Measurements from ENCODE around the gene P4HTM. TPM values are rescaled to one million over a fixed set of nuclear protein-coding genes. Genes with fewer than 3 reads are reported as not detected.

P4HTM gene
- total RNA-seq, 1 donor from 2014 or later: 29.0 TPM

DNA sequence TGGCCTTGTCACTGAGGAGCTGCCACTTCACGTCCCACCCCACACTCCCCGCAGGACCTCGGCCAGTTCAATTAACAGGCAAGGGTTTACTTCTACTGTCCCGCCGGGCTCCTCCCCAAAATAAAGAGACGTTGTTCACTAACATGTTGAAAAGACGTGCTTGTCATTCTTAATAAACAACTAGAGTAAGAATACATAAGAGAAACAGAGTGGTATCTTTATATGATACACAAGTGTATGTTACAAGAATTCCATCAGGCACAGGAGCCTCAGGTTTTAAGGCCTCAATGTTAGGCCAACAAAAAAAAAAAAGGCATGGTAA, 39.5 kb downstream of the P4HTM start:
- Histone ChIP-seq H3K27me3 (ENCODE audit: control insufficient read depth, insufficient read depth, low read length) (no peaks in the 10 kb centered on the region), H3K36me3 (ENCODE audit: control insufficient read depth, insufficient read depth, low read length) (peaks cover 3% of the 10 kb centered on the region), H3K4me3 (ENCODE audit: low read depth, low read length) (no peak overlapping the region)
- no peak for DNase-seq (ENCODE audit: low read depth)
- TF ChIP-seq, protein P1, sequence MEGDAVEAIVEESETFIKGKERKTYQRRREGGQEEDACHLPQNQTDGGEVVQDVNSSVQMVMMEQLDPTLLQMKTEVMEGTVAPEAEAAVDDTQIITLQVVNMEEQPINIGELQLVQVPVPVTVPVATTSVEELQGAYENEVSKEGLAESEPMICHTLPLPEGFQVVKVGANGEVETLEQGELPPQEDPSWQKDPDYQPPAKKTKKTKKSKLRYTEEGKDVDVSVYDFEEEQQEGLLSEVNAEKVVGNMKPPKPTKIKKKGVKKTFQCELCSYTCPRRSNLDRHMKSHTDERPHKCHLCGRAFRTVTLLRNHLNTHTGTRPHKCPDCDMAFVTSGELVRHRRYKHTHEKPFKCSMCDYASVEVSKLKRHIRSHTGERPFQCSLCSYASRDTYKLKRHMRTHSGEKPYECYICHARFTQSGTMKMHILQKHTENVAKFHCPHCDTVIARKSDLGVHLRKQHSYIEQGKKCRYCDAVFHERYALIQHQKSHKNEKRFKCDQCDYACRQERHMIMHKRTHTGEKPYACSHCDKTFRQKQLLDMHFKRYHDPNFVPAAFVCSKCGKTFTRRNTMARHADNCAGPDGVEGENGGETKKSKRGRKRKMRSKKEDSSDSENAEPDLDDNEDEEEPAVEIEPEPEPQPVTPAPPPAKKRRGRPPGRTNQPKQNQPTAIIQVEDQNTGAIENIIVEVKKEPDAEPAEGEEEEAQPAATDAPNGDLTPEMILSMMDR (IDR thresholded peaks at IDR 0.05; ENCODE audit: insufficient read depth, low read length, poor library complexity, severe bottlenecking): no peak

DNA sequence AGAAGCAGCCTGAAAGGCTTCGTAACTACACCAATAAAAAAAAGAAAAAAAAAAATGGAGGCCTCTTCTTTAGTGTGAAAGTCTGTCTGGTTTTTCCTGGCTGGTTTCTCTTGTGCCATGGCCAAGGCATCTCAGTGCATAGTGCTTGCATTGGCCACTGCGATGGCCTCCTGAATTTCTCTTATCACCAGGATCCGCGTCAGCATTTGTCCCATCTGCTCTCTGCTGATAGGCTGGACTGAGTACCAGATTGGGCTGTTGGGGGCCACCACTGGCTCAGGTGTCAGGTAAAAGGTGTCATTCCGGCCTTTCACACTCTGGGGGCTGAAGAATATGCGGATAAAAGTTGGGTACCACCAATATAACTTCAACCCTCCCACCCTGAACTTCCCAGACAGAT, 40.3 kb downstream of the P4HTM start:
- Histone ChIP-seq H3K27me3 (ENCODE audit: control insufficient read depth, insufficient read depth, low read length) (no peaks in the 10 kb centered on the region), H3K4me3 (ENCODE audit: low read depth, low read length) (no peak overlapping the region), H3K36me3 (ENCODE audit: control insufficient read depth, insufficient read depth, low read length) (peaks cover 5% of the 10 kb centered on the region)
- TF ChIP-seq, protein P1 (IDR thresholded peaks at IDR 0.05; ENCODE audit: insufficient read depth, low read length, poor library complexity, severe bottlenecking): no peak
- DNase-seq (ENCODE audit: low read depth): no peak

DNA sequence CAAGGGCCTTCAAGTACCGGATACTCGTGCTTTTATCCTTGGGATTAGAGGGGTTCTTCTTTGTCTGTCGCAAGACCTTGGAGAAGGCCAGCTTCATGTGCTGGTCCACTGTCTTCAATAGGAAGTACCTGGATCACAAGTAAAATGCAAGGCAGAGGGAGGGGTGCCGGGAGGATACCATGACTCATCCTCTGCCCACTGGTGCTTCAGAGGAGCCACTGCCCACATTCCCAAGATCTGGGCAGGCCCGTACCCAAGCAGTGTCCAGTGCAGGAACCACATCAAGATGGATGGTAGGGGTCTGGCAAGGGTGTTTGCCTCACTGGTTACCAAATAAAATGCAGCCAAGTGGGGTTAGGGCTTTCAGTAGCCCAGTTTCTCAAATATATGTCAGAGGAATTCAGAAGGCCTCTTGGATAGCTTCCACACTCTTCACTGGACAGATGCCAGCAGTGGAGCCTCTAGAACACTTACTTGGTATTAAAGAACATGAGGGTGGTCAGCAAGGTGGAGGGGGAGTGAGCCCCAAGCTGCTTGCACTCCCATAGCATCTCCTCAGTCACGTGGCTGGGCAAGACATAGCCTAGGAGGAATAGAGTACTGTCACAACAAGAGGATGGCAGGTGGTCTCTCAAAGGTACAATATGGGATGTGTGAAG, 42.7 kb downstream of the P4HTM start:
- TF ChIP-seq, protein P1 (IDR thresholded peaks at IDR 0.05; ENCODE audit: insufficient read depth, low read length, poor library complexity, severe bottlenecking): no peak
- Histone ChIP-seq H3K4me3 (ENCODE audit: low read depth, low read length) (no peak overlapping the region), H3K27me3 (ENCODE audit: control insufficient read depth, insufficient read depth, low read length) (no peaks in the 10 kb centered on the region), H3K36me3 (ENCODE audit: control insufficient read depth, insufficient read depth, low read length) (peaks cover 4% of the 10 kb centered on the region)
- no peak for DNase-seq (ENCODE audit: low read depth)

DNA sequence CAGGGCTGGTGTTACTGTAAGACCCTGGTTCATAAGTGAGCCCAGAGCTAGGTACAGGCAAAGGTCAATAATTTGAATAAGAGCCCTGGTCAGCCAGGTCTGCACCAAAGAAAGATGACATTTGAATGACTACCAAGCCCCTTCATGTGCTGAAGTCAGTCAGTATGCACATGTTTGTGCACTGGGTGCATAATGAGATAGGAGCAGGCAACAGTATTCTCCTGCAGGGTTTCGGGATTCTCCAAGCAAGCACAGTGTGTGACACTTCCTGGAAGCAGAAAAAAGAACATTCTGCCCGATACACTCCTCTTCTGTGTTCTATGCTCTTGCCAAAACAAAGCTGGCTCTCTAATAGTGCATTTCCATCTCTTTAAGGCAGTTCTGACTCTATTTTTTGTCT, 44.6 kb downstream of the P4HTM start:
- TF ChIP-seq, protein P1 (IDR thresholded peaks at IDR 0.05; ENCODE audit: insufficient read depth, low read length, poor library complexity, severe bottlenecking): no peak
- Histone ChIP-seq H3K4me3 (ENCODE audit: low read depth, low read length) (no peak overlapping the region), H3K36me3 (ENCODE audit: control insufficient read depth, insufficient read depth, low read length) (peaks cover 4% of the 10 kb centered on the region), H3K27me3 (ENCODE audit: control insufficient read depth, insufficient read depth, low read length) (no peaks in the 10 kb centered on the region)
- no peak for DNase-seq (ENCODE audit: low read depth)

DNA sequence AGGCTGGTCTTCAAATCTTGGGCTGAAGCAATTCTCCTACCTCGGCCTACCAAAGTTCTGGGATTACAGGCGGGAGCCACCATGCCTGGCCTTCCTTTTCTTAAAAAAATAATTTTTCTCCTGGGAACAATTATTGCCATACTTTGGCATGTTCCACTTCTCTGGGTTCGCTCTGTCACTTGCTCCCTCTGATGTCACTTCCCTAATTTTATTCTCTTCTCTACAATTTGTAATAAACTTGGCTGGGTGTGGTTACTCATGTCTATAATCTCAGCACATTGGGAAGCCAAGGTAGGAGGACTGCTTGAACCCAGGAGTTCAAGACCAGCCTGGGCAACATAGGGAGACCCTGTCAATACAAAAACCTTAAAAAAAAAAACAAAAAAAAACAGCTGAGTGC, 45.2 kb downstream of the P4HTM start:
- DNase-seq (ENCODE audit: low read depth): no peak
- Histone ChIP-seq H3K4me3 (ENCODE audit: low read depth, low read length) (no peak overlapping the region), H3K27me3 (ENCODE audit: control insufficient read depth, insufficient read depth, low read length) (no peaks in the 10 kb centered on the region), H3K36me3 (ENCODE audit: control insufficient read depth, insufficient read depth, low read length) (peaks cover 4% of the 10 kb centered on the region)
- TF ChIP-seq, protein P1 (IDR thresholded peaks at IDR 0.05; ENCODE audit: insufficient read depth, low read length, poor library complexity, severe bottlenecking): no peak

DNA sequence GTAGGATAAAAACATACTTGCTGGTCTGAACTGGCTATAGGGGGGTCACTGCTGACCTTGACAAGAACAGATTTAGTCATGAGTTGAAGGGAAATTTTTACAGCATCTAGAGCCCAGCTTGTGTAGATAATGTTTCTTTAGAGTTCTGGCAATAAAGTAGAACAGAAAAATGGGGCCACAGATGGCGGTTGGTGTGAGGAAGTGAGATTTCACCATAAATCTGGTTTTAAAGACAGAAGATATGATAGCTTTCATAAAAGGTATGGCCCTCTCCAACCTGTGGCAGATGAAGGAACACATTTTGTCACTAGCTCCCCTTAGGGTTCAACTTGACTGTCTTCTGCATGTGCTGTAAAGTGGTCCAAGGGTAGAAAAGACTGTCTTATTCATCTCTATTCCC, 63.5 kb downstream of the P4HTM start:
- TF ChIP-seq, protein P1 (IDR thresholded peaks at IDR 0.05; ENCODE audit: insufficient read depth, low read length, poor library complexity, severe bottlenecking): no peak
- no peaks in the 10 kb centered on the region for H3K27me3 ChIP-seq (ENCODE audit: control insufficient read depth, insufficient read depth, low read length)
- no peak overlapping the region for H3K4me3 ChIP-seq (ENCODE audit: low read depth, low read length)
- DNase-seq (ENCODE audit: low read depth): no peak
- peaks cover 3% of the 10 kb centered on the region for H3K36me3 ChIP-seq (ENCODE audit: control insufficient read depth, insufficient read depth, low read length)

All from kidney epithelial cell (primary cell).